ENCODE measurements around the gene FSTL3. TPM values are rescaled to one million over a fixed set of nuclear protein-coding genes. Genes with fewer than 3 reads are reported as not detected.

FSTL3 gene
- total and polyA plus RNA-seq, 4 donors: 2.2 to 8.4 (median 6.0) TPM

GRCh38 chr19:651991-652390, 24.2 kb upstream of the FSTL3 start:
- H3K4me3 ChIP-seq (ENCODE audit: low read depth in 1 of 3, low read length in 3 of 3): no peak overlapping the region
- 92% methylated on average over 24 of the region's 24 CpGs for WGBS
- no peak overlapping the region for H3K9ac ChIP-seq (ENCODE audit: low read depth in 1 of 2, low read length in 2 of 2)
- no peak overlapping the region for H3K27ac ChIP-seq (ENCODE audit: low read depth in 1 of 2, low read length in 2 of 2)
- no peaks in the 10 kb centered on the region for H3K27me3 ChIP-seq (ENCODE audit: control insufficient read depth in 4 of 4, insufficient read depth in 4 of 4, low read length in 3 of 4)
- TF ChIP-seq YY1 (IDR thresholded peaks at IDR 0.05) (no peak), HNF4A (conservative IDR thresholded peaks at IDR 0.05) (no peak), RAD21 (IDR thresholded peaks at IDR 0.05) (no peak), TAF1 (conservative IDR thresholded peaks at IDR 0.05) (no peak), GABPA (IDR thresholded peaks at IDR 0.05 in 1 of 2, conservative IDR thresholded peaks at IDR 0.05 in 1 of 2) (no peak), HNF4G (IDR thresholded peaks at IDR 0.05) (no peak), MAX (IDR thresholded peaks at IDR 0.05) (no peak)
- H3K36me3 ChIP-seq (ENCODE audit: control insufficient read depth in 4 of 4, insufficient read depth in 3 of 4, low read depth in 1 of 4, low read length in 3 of 4): peaks cover 6 to 54% (median 23%) of the 10 kb centered on the region in 4 donors
- H3K4me1 ChIP-seq (ENCODE audit: control insufficient read depth in 4 of 4, insufficient read depth in 4 of 4, low read length in 3 of 4): peaks cover 0 to 7% (median 3%) of the 10 kb centered on the region in 4 donors
- H3K9me3 ChIP-seq (ENCODE audit: control insufficient read depth in 4 of 4, low read length in 3 of 4): no peaks in the 10 kb centered on the region
- no peak for DNase-seq (ENCODE audit: low spot score)

- TF ChIP-seq HNF4G (IDR thresholded peaks at IDR 0.05): no peak
- TF ChIP-seq FOXA1 (IDR thresholded peaks at IDR 0.05): no peak
- TF ChIP-seq CTCF (IDR thresholded peaks at IDR 0.05; ENCODE audit: low read depth, low read length, missing input control): no peak
- no peak for TF ChIP-seq ZBTB33 (IDR thresholded peaks at IDR 0.05)
- TF ChIP-seq REST (IDR thresholded peaks at IDR 0.05): no peak
- TF ChIP-seq MAX (IDR thresholded peaks at IDR 0.05): no peak
- TF ChIP-seq FOXA2 (IDR thresholded peaks at IDR 0.05): no peak
- no peak for TF ChIP-seq GABPA (IDR thresholded peaks at IDR 0.05 in 1 of 2, conservative IDR thresholded peaks at IDR 0.05 in 1 of 2)
- TF ChIP-seq HNF4A (conservative IDR thresholded peaks at IDR 0.05): no peak
- no peak for TF ChIP-seq ATF3 (IDR thresholded peaks at IDR 0.05)
- TF ChIP-seq YY1 (IDR thresholded peaks at IDR 0.05): no peak
- H3K9ac ChIP-seq (ENCODE audit: low read depth in 1 of 2, low read length in 2 of 2): no peak overlapping the region
- no peaks in the 10 kb centered on the region for H3K9me3 ChIP-seq (ENCODE audit: control insufficient read depth in 4 of 4, low read length in 3 of 4)
- DNase-seq (ENCODE audit: low spot score): no peak
- no peaks in the 10 kb centered on the region for H3K27me3 ChIP-seq (ENCODE audit: control insufficient read depth in 4 of 4, insufficient read depth in 4 of 4, low read length in 3 of 4)
- H3K27ac ChIP-seq (ENCODE audit: low read depth in 1 of 2, low read length in 2 of 2): no peak overlapping the region
- no peak overlapping the region for H3K4me3 ChIP-seq (ENCODE audit: low read depth in 1 of 3, low read length in 3 of 3)
- WGBS: 95% methylated on average over 54 of the region's 54 CpGs
- H3K4me1 ChIP-seq (ENCODE audit: control insufficient read depth in 4 of 4, insufficient read depth in 4 of 4, low read length in 3 of 4): peaks cover 6 to 14% (median 11%) of the 10 kb centered on the region in 4 donors
- H3K36me3 ChIP-seq (ENCODE audit: control insufficient read depth in 4 of 4, insufficient read depth in 3 of 4, low read depth in 1 of 4, low read length in 3 of 4): peaks cover 6 to 47% (median 19%) of the 10 kb centered on the region in 4 donors
These were observed 23.5 kb upstream of the FSTL3 start for GRCh38 chr19:652467-653389.
